Neural cell (in vitro differentiated cells): ENCODE results near the gene ATP6V1E1. TPM values are rescaled to one million over a fixed set of nuclear protein-coding genes. Genes with fewer than 3 reads are reported as not detected.
"Not testable (repeated sequence)": the region's sequence is repeated elsewhere in the genome, so short reads cannot be mapped to it uniquely, and the experiment has no call there.

Experiments used
- H2AFZ ChIP-seq: fragments of 200-600, 300-800 bp; sonication (generic), shearing (Covaris generic); 2 replicates; pipeline ENCODE4 v1.6.0; 2014; ENCODE audit warnings: low read depth, mild to moderate bottlenecking, antibody characterized with exemption, low read length, moderate library complexity
- H3F3A ChIP-seq: fragments of 200-600 bp; shearing (Covaris generic); 2 replicates; pipeline ENCODE4 v1.6.1; 2016; ENCODE audit warnings: mild to moderate bottlenecking, moderate library complexity, mixed read lengths, antibody characterized with exemption, low read length; ENCODE audit not compliant: insufficient read depth, poor library complexity, severe bottlenecking
- H3K27ac ChIP-seq: fragments of 200-600, 300-800 bp; sonication (generic), shearing (Covaris generic); 2 replicates; pipeline ENCODE4 v1.5.1; 2014; ENCODE audit warnings: mild to moderate bottlenecking, low read length, moderate library complexity
- H3K27me3 ChIP-seq: fragments of 300-800, 200-600 bp; sonication (generic), shearing (Covaris generic); 2 replicates; pipeline ENCODE4 v1.6.0; 2014; ENCODE audit warnings: mild to moderate bottlenecking, low read depth, low read length, moderate library complexity; ENCODE audit not compliant: insufficient read depth
- H3K36me3 ChIP-seq: fragments of 300-800, 200-600 bp; sonication (generic), shearing (Covaris generic); 2 replicates; pipeline ENCODE4 v1.5.1; 2014; ENCODE audit warnings: mild to moderate bottlenecking, antibody characterized with exemption, low read length, moderate library complexity; ENCODE audit not compliant: insufficient read depth
- H3K4me2 ChIP-seq: fragments of 300-800, 200-600 bp; sonication (generic), shearing (Covaris generic); 2 replicates; pipeline ENCODE4 v1.6.0; 2014; ENCODE audit warnings: mild to moderate bottlenecking, low read length
- H3K4me3 ChIP-seq: fragments of 300-800, 200-600 bp; sonication (generic), shearing (Covaris generic); 2 replicates; pipeline ENCODE4 v1.5.1; 2014; ENCODE audit warnings: mild to moderate bottlenecking, low read length, moderate library complexity
- H3K79me2 ChIP-seq: fragments of 200-600 bp; shearing (Covaris generic); replicated peaks from 2 replicates; pipeline ENCODE4 v1.6.0; 2014; ENCODE audit warnings: mild to moderate bottlenecking, low read length, moderate library complexity; ENCODE audit not compliant: insufficient read depth
- H3K9ac ChIP-seq: fragments of 300-800, 200-600 bp; sonication (generic), shearing (Covaris generic); 2 replicates; pipeline ENCODE4 v1.6.1; 2016; ENCODE audit warnings: mild to moderate bottlenecking, low read length, mixed read lengths
- H3K9me2 ChIP-seq: fragments of 200-600 bp; shearing (Covaris generic); 2 replicates; pipeline ENCODE4 v1.6.1; 2016; ENCODE audit warnings: mild to moderate bottlenecking, low read length, mixed read lengths; ENCODE audit not compliant: insufficient read depth
- H3K9me3 ChIP-seq: fragments of 200-600, 300-800 bp; sonication (generic), shearing (Covaris generic); 2 replicates; pipeline ENCODE4 v1.6.1; 2016; ENCODE audit warnings: mild to moderate bottlenecking, mixed run types, low read length, moderate library complexity, mixed read lengths
- H4K20me1 ChIP-seq: fragments of 200-600 bp; shearing (Covaris generic); 2 replicates; pipeline ENCODE4 v1.6.1; 2016; ENCODE audit warnings: mild to moderate bottlenecking, mixed run types; ENCODE audit not compliant: insufficient read depth
- CTCF ChIP-seq: fragments of 450-650 bp; IDR thresholded peaks from 2 replicates; pipeline ENCODE4 v1.5.1; 2014; ENCODE audit warnings: antibody characterized with exemption, mild to moderate bottlenecking, moderate library complexity; ENCODE audit not compliant: poor library complexity, severe bottlenecking
- EP300 ChIP-seq: fragments of 450-650 bp; conservative IDR thresholded peaks from 2 replicates; pipeline ENCODE4 v1.6.1; 2014; ENCODE audit warnings: antibody characterized with exemption, mild to moderate bottlenecking, moderate library complexity; ENCODE audit not compliant: poor library complexity, severe bottlenecking
- EZH2 ChIP-seq: fragments of 200-600, 300-800 bp; shearing (Covaris generic), sonication (generic); IDR thresholded peaks from 2 replicates; pipeline ENCODE4 v1.6.1; 2014; ENCODE audit warnings: antibody characterized with exemption, low read length, borderline replicate concordance, mild to moderate bottlenecking; ENCODE audit not compliant: insufficient read depth, poor library complexity, severe bottlenecking
- MXI1 ChIP-seq: fragments of 450-650 bp; conservative IDR thresholded peaks from 2 replicates; pipeline ENCODE4 v1.6.1; 2014; ENCODE audit warnings: antibody characterized with exemption, mild to moderate bottlenecking; ENCODE audit not compliant: poor library complexity, severe bottlenecking
- POLR2AphosphoS5 ChIP-seq: IDR thresholded peaks from 2 replicates; pipeline ENCODE4 v1.6.1; 2012
- RAD21 ChIP-seq: fragments of 450-650 bp; conservative IDR thresholded peaks from 2 replicates; pipeline ENCODE4 v1.6.1; 2014; ENCODE audit warnings: antibody characterized with exemption, mild to moderate bottlenecking, moderate library complexity
- SMC3 ChIP-seq: fragments of 450-650 bp; conservative IDR thresholded peaks from 2 replicates; pipeline ENCODE4 v1.6.1; 2014; ENCODE audit warnings: antibody characterized with exemption, mild to moderate bottlenecking, moderate library complexity; ENCODE audit not compliant: poor library complexity
- TAF1 ChIP-seq: IDR thresholded peaks from 2 replicates; pipeline ENCODE4 v1.6.1; 2012; ENCODE audit warnings: low read depth
- polyA plus RNA-seq: library from polyadenylated mRNA; depleted of rRNA; stranded (reverse); fragments of >200 nt; gene quantifications from 2 replicates; pipeline ENCODE4 v1.2.3, GENCODE V29; 2014
- TF ChIP-seq, protein P1 (sequence below): IDR thresholded peaks from 2 replicates; pipeline ENCODE4 v1.6.1; 2012; ENCODE audit warnings: borderline replicate concordance

Gene ATP6V1E1
- polyA plus RNA-seq, 1 donor from 2014 or later, result 224 TPM

DNA sequence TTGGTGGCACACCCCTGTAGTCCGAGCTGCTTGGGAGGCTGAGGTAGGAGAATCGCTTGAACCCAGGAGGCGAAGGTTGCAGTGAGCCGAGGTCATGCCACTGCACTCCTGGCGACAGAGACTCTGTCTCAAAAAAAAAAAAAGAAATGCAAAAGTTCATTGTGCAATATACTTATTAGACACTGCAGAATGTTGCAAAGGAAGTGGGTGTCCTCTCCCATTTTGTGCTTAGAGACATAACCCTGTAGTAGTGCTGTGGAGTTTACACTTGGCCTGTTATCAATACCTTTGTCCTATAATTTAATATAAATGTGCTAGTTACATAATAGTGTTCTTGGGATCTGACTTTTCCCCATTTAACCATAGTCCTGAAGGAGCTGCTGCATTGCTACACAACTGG lies 19.4 kb upstream of the ATP6V1E1 start:
- H3K9me3 ChIP-seq, result no peaks in the 10 kb centered on the region
- TF ChIP-seq EZH2 (no peak), TAF1 (no peak), POLR2AphosphoS5 (no peak), RAD21 (no peak), MXI1 (no peak), EP300 (no peak), SMC3 (no peak), CTCF (no peak)
- TF ChIP-seq, protein P1, sequence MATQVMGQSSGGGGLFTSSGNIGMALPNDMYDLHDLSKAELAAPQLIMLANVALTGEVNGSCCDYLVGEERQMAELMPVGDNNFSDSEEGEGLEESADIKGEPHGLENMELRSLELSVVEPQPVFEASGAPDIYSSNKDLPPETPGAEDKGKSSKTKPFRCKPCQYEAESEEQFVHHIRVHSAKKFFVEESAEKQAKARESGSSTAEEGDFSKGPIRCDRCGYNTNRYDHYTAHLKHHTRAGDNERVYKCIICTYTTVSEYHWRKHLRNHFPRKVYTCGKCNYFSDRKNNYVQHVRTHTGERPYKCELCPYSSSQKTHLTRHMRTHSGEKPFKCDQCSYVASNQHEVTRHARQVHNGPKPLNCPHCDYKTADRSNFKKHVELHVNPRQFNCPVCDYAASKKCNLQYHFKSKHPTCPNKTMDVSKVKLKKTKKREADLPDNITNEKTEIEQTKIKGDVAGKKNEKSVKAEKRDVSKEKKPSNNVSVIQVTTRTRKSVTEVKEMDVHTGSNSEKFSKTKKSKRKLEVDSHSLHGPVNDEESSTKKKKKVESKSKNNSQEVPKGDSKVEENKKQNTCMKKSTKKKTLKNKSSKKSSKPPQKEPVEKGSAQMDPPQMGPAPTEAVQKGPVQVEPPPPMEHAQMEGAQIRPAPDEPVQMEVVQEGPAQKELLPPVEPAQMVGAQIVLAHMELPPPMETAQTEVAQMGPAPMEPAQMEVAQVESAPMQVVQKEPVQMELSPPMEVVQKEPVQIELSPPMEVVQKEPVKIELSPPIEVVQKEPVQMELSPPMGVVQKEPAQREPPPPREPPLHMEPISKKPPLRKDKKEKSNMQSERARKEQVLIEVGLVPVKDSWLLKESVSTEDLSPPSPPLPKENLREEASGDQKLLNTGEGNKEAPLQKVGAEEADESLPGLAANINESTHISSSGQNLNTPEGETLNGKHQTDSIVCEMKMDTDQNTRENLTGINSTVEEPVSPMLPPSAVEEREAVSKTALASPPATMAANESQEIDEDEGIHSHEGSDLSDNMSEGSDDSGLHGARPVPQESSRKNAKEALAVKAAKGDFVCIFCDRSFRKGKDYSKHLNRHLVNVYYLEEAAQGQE, result no peak
- no peaks in the 10 kb centered on the region for H3K79me2 ChIP-seq
- H2AFZ ChIP-seq, result no peak overlapping the region
- no peaks in the 10 kb centered on the region for H3K27me3 ChIP-seq
- no peaks in the 10 kb centered on the region for H3F3A ChIP-seq
- H3K27ac ChIP-seq, result no peak overlapping the region
- H3K36me3 ChIP-seq, result no peaks in the 10 kb centered on the region
- H3K4me3 ChIP-seq, result no peak overlapping the region
- no peaks in the 10 kb centered on the region for H3K9me2 ChIP-seq
- H3K4me2 ChIP-seq, result no peak overlapping the region
- no peaks in the 10 kb centered on the region for H4K20me1 ChIP-seq
- H3K9ac ChIP-seq, result no peak overlapping the region

DNA sequence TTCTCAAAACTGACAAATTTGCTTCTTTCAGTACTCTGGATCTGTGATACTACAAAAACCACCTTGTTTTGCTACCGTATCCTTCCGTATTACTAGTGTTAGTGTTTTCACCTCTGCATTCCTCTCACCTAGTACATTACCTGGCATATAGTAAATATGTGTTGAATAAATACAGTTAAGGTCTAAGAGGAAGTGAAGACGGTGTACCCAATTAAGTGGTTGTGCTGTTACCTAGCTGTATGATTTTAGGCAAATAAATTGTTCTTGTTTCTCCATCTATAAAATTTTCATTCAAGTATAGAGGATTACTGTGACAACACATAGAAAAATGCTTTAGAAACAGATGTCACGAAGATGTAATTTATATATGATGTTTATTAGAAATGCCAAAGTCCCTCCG lies 18.9 kb upstream of the ATP6V1E1 start:
- Histone ChIP-seq H3K9me2 (no peaks in the 10 kb centered on the region), H4K20me1 (no peaks in the 10 kb centered on the region), H3K27me3 (no peaks in the 10 kb centered on the region), H3F3A (no peaks in the 10 kb centered on the region), H3K36me3 (no peaks in the 10 kb centered on the region), H2AFZ (no peak overlapping the region), H3K27ac (no peak overlapping the region), H3K79me2 (no peaks in the 10 kb centered on the region), H3K4me3 (no peak overlapping the region), H3K9ac (no peak overlapping the region), H3K9me3 (no peaks in the 10 kb centered on the region), H3K4me2 (no peak overlapping the region)
- TF ChIP-seq TAF1 (no peak), SMC3 (no peak), RAD21 (no peak), MXI1 (no peak), EZH2 (no peak), POLR2AphosphoS5 (no peak), CTCF (no peak), EP300 (no peak)
- TF ChIP-seq, protein P1, result no peak

DNA sequence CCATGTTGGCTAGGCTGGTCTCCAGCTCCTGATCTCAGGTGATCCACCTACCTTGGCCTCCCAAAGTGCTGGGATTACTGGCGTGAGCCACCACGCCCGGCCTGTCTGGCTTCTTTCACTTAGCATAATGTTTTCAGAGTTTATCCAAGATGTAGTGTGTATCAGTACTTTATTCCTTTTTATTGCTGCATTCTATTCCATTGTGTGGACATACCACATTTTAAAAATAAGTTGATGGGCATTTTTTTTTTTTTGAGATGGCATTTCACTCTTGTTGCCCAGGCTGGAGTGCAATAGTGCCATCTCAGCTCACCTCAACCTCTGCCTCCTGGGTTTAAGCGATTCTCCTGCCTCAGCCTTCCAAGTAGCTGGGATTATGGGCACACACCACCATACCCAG lies 13.8 kb upstream of the ATP6V1E1 start:
- not testable (repeated sequence) for H3K27ac ChIP-seq, H3K4me2 ChIP-seq, H3K9ac ChIP-seq, H3K9me3 ChIP-seq, H3K4me3 ChIP-seq, H3K9me2 ChIP-seq, H3F3A ChIP-seq, H2AFZ ChIP-seq, H3K79me2 ChIP-seq, H3K36me3 ChIP-seq, H4K20me1 ChIP-seq, H3K27me3 ChIP-seq
